Cardiac muscle cell (in vitro differentiated cells and primary cell): Measurements from ENCODE around the gene AFTPH. TPM values are rescaled to one million over a fixed set of nuclear protein-coding genes. Genes with fewer than 3 reads are reported as not detected.

Source experiments
- DNase-seq, 2 donors: peaks; one replicate each; pipeline versions ENCODE4 v3.0.0 to v3.0.0-alpha.2; 2010 to 2017; ENCODE audit warnings: low read depth in 1 of 2, low spot score in 1 of 2
- H3K27ac ChIP-seq: fragments of 200-600 bp; sonication (generic); 2 replicates; pipeline ENCODE4 v1.5.1; 2016
- H3K27me3 ChIP-seq: fragments of 200-600 bp; sonication (generic); 2 replicates; pipeline ENCODE4 v1.6.0; 2016; ENCODE audit warnings: control low read depth
- H3K36me3 ChIP-seq: fragments of 200-600 bp; sonication (generic); 2 replicates; pipeline ENCODE4 v1.5.1; 2016; ENCODE audit warnings: control low read depth
- H3K4me1 ChIP-seq: fragments of 200-600 bp; sonication (generic); 2 replicates; pipeline ENCODE4 v1.8.1; 2017; ENCODE audit warnings: low read depth, mild to moderate bottlenecking, mixed run types
- H3K4me3 ChIP-seq: fragments of 200-600 bp; sonication (generic); 2 replicates; pipeline ENCODE4 v1.5.1; 2016; ENCODE audit warnings: mild to moderate bottlenecking
- H3K9me3 ChIP-seq: fragments of 200-600 bp; sonication (generic); 2 replicates; pipeline ENCODE4 v1.5.1; 2017; ENCODE audit warnings: low read depth, mild to moderate bottlenecking, control low read depth
- CTCF ChIP-seq: IDR thresholded peaks from 2 replicates; pipeline ENCODE4 v1.5.1; 2012; ENCODE audit warnings: low read depth, mild to moderate bottlenecking, low read length
- polyA plus RNA-seq: library from polyadenylated mRNA; unstranded; fragments of >200 nt; fragmentation: Nextera tagmentation; extraction: Ambion mirVana; gene quantifications from 2 replicates; pipeline ENCODE4 v1.2.1, GENCODE V29; 2016
- total RNA-seq: library from RNA; depleted of rRNA; stranded (reverse); fragments of >200 nt; gene quantifications from 2 replicates; pipeline ENCODE4 v1.2.3, GENCODE V29; 2016

The AFTPH gene
- total and polyA plus RNA-seq, 2 experiments from 2014 or later, result 7.1 to 18.5 TPM

DNA sequence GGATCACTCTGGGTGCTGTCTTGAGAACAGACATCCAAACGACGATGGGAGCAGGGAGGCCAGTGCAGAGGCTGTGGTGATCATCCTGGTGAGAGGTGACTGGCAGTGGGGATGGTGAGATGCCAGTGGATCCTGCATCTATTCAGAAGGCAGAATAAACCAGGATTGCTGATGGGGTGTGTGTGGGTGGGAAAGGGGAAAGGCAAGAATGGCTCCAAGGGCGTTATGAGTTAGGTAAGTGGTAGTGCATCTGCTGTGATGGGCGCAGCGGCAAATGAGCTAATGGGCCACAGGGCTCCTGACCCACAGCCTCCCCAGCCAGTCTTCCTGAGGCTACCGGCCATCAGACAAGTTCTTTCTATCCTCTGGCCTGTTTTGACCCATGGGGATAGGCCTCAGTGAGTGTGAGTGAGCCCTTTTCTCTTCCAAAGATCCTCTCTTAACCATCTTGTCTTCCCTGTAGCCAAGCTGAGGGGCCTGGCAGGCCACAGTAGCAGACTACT is 100.0 kb downstream of the AFTPH start:
- no peak for DNase-seq
- Histone ChIP-seq H3K9me3 (no peaks in the 10 kb centered on the region), H3K27ac (no peak overlapping the region), H3K4me3 (no peak overlapping the region), H3K4me1 (peaks cover 10% of the 10 kb centered on the region), H3K27me3 (no peaks in the 10 kb centered on the region), H3K36me3 (no peaks in the 10 kb centered on the region)
- TF ChIP-seq CTCF, result no peak

GRCh38 chr2:64624862-64625261 is 100.7 kb downstream of the AFTPH start:
- no peak for DNase-seq
- H3K27me3 ChIP-seq, result no peaks in the 10 kb centered on the region
- TF ChIP-seq CTCF, result no peak
- H3K27ac ChIP-seq, result no peak overlapping the region
- H3K36me3 ChIP-seq, result no peaks in the 10 kb centered on the region
- H3K4me3 ChIP-seq, result no peak overlapping the region
- H3K9me3 ChIP-seq, result no peaks in the 10 kb centered on the region
- H3K4me1 ChIP-seq, result peaks cover 10% of the 10 kb centered on the region

DNA sequence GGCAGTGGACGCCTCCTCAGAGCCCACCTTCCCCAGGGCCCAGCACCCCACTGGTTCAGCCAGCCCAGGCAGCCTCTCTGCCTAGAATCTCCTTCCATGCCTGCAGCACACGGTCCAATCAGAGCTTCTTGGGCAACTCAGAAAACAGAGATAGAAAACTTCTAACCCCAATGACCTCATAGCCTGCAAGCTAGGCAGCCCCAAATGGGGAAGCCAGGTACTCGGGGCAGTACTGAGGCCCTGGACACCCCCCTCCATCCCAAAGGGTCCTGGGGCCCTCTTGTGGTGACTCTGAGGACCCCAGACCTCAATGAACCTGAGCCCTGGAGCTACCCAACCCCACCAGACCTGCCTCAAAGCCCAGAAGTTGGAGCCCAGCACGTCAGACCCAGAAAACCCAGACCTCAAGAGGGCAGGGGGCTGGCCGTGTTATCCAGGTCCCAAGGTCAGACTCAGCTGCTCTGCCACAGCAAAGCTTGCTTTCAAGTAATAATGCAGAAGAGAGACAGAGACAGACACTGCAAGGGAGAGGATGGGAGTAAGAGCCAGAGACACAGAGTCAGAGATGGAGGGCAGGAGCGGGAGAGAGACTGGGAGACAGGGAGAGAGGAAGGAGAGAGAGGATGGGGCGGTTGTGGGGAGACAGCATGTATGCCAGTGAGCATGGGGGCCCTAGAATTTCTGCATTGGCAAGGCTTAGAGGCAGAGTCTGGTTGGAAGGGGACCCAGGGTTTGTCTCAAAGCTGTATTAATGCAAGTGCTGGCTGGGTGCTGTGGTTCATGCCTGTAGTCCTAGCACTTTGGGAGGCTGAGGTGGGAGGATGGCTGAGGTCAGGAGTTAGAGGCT is 101.4 kb downstream of the AFTPH start:
- TF ChIP-seq CTCF, result no peak
- DNase-seq, result no peak
- no peak overlapping the region for H3K4me3 ChIP-seq
- H3K4me1 ChIP-seq, result peaks cover 10% of the 10 kb centered on the region
- no peaks in the 10 kb centered on the region for H3K9me3 ChIP-seq
- no peak overlapping the region for H3K27ac ChIP-seq
- H3K36me3 ChIP-seq, result no peaks in the 10 kb centered on the region
- no peaks in the 10 kb centered on the region for H3K27me3 ChIP-seq

DNA sequence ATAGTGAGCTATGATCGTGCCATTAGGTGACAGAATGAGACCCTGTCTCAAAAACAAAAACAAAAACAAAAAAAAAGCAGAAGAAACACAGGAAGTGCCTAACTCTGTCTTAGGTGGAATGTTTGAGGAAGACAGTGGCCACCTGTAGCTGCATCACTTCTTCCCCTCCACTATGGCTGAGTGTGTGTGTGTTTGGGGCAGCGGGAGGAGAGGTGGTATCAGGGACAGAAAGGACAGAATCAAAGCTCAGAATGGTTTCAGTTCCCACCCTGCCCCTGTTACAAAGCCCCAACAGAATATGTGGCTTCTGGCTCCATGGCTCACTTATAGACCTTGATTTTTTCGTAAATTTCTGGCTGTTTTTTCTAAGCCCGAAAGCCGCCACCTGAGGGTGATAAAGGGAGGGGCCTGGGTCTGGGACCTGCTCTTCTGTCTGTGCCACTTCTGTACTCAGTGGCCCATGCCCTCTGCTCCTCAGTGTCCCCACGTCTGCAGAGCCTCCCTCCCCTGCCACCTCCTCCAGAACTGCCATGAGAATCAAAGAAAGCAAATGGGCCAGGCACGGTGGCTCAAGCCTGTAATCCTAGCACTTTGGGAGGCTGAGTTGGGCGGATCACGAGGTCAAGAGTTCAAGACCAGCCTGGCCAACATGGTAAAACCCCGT is 102.2 kb downstream of the AFTPH start:
- Histone ChIP-seq H3K27me3 (no peaks in the 10 kb centered on the region), H3K4me3 (no peak overlapping the region), H3K9me3 (no peaks in the 10 kb centered on the region), H3K4me1 (peaks cover 10% of the 10 kb centered on the region), H3K36me3 (peaks cover 6% of the 10 kb centered on the region), H3K27ac (peak overlapping the region; percentile 71)
- no peak for TF ChIP-seq CTCF
- DNase-seq, result no peak

DNA sequence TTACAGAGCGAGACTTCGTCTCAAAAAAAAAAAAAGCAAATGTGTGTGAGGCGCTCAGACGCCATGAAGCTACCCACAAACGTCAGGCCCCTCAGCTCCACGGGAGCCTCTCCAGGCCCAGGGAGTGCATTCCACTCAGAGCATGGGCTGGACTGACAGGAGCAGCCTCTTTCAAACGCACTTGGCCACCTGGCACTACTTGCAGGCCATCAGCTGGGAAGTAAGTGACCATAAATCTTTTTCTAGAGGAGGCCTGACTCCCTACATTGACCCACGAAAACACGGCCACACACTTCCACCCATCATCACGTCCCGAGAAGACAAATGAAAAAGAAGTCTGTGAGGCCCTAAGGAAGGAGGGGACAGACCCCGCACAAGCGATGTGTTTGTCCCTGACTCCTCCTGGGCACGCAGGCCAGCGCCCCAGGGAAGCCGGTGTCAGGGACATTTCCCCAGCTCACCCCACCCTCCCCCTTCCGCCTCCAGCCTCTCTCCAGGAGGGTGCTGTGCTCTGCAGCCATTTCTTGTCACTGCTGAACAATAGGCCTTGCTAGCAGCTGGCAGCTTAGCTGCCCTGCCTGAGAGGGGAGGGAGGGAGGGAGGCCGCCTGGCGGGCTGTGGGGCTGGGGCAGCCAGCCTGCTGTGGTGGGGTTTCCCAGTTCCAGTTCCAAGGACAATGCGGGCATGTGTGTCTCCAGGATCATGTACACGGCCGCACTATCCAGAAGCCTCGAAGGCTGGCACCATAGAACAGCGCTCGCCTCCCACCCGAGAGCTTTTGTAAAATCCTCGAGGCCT is 103.0 kb downstream of the AFTPH start:
- no peaks in the 10 kb centered on the region for H3K27me3 ChIP-seq
- TF ChIP-seq CTCF, result no peak
- H3K4me3 ChIP-seq, result no peak overlapping the region
- peaks cover 6% of the 10 kb centered on the region for H3K36me3 ChIP-seq
- H3K27ac ChIP-seq, result peak overlapping the region; percentile 71
- peak in 1 of 2 donors; percentile 67 for DNase-seq
- H3K4me1 ChIP-seq, result peaks cover 10% of the 10 kb centered on the region
- no peaks in the 10 kb centered on the region for H3K9me3 ChIP-seq
